ENCODE data around the gene CTXN1. TPM values are rescaled to one million over a fixed set of nuclear protein-coding genes. Genes with fewer than 3 reads are reported as not detected.

CTXN1 gene
- total and polyA plus RNA-seq, 2 donors (not counting 1 experiment from before 2014, with no cell fraction given), result not detected

GRCh38 chr19:7919610-7920518 lies 6.1 kb downstream of the CTXN1 start, which contains the start of gene SNAPC2:
SNAPC2 (plus strand) TSS chr19:7920338; CDS start chr19:7920367, 29 bp downstream.
- Histone ChIP-seq H3K4me2 (replicated peaks; ENCODE audit: low read depth, low read length, poor library complexity, severe bottlenecking) (peak within 1 kb of the TSS; percentile 93), H3K27me3 (replicated peaks in 1 of 4; ENCODE audit: control extremely low read depth in 1 of 4, control insufficient read depth in 3 of 4, insufficient read depth in 4 of 4, low read length in 3 of 4) (peaks cover 0 to 42% (median 24%) of the 10 kb centered on the region in 4 experiments), H4K20me1 (ENCODE audit: control insufficient read depth, insufficient read depth, low read length, poor library complexity, severe bottlenecking) (peaks cover 54% of the 10 kb centered on the region), H3K9ac (ENCODE audit: low read length) (peak within 1 kb of the TSS; percentile 72), H2AFZ (ENCODE audit: insufficient read depth, low read depth, low read length, poor library complexity, severe bottlenecking) (peak within 1 kb of the TSS; percentile 92), H3K9me3 (ENCODE audit: control extremely low read depth in 1 of 3, control insufficient read depth in 2 of 3, insufficient read depth in 1 of 3, low read length in 2 of 3) (peaks cover 0 to 28% (median 0%) of the 10 kb centered on the region in 3 donors), H3K4me1 (ENCODE audit: control insufficient read depth in 2 of 2, insufficient read depth in 2 of 2, low read length in 2 of 2) (peaks cover 57 to 61% of the 10 kb centered on the region in 2 donors), H3K79me2 (ENCODE audit: control insufficient read depth, insufficient read depth, low read length) (peaks cover 6% of the 10 kb centered on the region), H3K36me3 (replicated peaks in 1 of 2; ENCODE audit: control extremely low read depth in 1 of 2, control insufficient read depth in 1 of 2, extremely low read depth in 1 of 2, insufficient read depth in 2 of 2, low read length in 1 of 2) (peaks cover 0 to 13% of the 10 kb centered on the region in 2 experiments), H3K27ac (ENCODE audit: low read length in 2 of 2) (peak within 1 kb of the TSS; percentile 73 to 74), H3K4me3 (ENCODE audit: control extremely low read depth in 1 of 5, extremely low read depth in 1 of 5, insufficient read depth in 1 of 5, low read depth in 2 of 5, low read length in 4 of 5) (peak within 1 kb of the TSS; percentile 55 to 84 (median 75))
- ChIA-PET POLR2A (interaction anchor here (0.5 to 2.8 kb wide), 12 partner anchors 8 to 472 kb away, joined by 3 to 29 read pairs (median 6); partner anchors contain the start of genes MAP2K7 and TIMM44), CTCF (interaction anchor here (0.9 to 3.8 kb wide), 8 partner anchors 9 to 290 kb away, joined by 3 to 28 read pairs (median 6); partner anchors contain the start of genes MAP2K7, PET100 and TIMM44)
- peak; percentile 56 for ATAC-seq (ENCODE audit: low read depth)
- peak within 1 kb of the TSS; percentile 95 for H3K4me3 Mint-ChIP-seq
- TF ChIP-seq EZH2 (IDR thresholded peaks at IDR 0.05; ENCODE audit: borderline replicate concordance, insufficient read depth, low read depth, low read length, poor library complexity, severe bottlenecking) (no peak), CTCF (IDR thresholded peaks at IDR 0.05) (no peak)
- H3K27me3 Mint-ChIP-seq, result peaks cover 22% of the 10 kb centered on the region
- peak; percentile 99 for DNase-seq
- intact Hi-C loops (cut with micrococcal nuclease), result loop anchor here (1.0 kb wide), 7 partner anchors 17 to 398 kb away; partner anchors contain the start of genes ELAVL1, MAP2K7, MCOLN1 and TIMM44
- peak within 1 kb of the TSS; percentile 96 for H3K27ac Mint-ChIP-seq
- WGBS (ENCODE audit: insufficient coverage), result 5% methylated on average over 61 of the region's 62 CpGs
- no peaks in the 10 kb centered on the region for H3K9me3 Mint-ChIP-seq (ENCODE audit: insufficient read depth)
- peaks cover 48% of the 10 kb centered on the region for H3K4me1 Mint-ChIP-seq
